GM21381 (cell line): ENCODE results near the gene NACC2.

Source experiments
- ATAC-seq: cut with Tn5 transposase; IDR thresholded peaks from one replicate; pipeline ENCODE4 v1.9.1; 2021; ENCODE audit warnings: mild to moderate bottlenecking, moderate library complexity; ENCODE audit not compliant: unreplicated experiment

The NACC2 gene

GRCh38 chr9:136093995-136094881 lies 851 bp downstream of the NACC2 start:
- ATAC-seq: no peak

- no peak for ATAC-seq
Observed at GRCh38 chr9:136093346-136093986, 1.6 kb downstream of the NACC2 start.

GRCh38 chr9:136092741-136093140 lies 2.3 kb downstream of the NACC2 start:
- no peak for ATAC-seq

GRCh38 chr9:136092353-136092650 lies 2.8 kb downstream of the NACC2 start:
- no peak for ATAC-seq

GRCh38 chr9:136091582-136092352 lies 3.3 kb downstream of the NACC2 start:
- ATAC-seq: no peak

- ATAC-seq: no peak
Observed at GRCh38 chr9:136090768-136091581, 4.1 kb downstream of the NACC2 start.

GRCh38 chr9:136090056-136090735 lies 4.9 kb downstream of the NACC2 start:
- ATAC-seq: no peak

GRCh38 chr9:136089697-136090045 lies 5.4 kb downstream of the NACC2 start:
- ATAC-seq: no peak

- no peak for ATAC-seq
Observed at GRCh38 chr9:136088939-136089696, 6.0 kb downstream of the NACC2 start.

- no peak for ATAC-seq
Observed at GRCh38 chr9:136088481-136088938, 6.6 kb downstream of the NACC2 start.

- no peak for ATAC-seq
Observed at GRCh38 chr9:136087741-136088480, 7.2 kb downstream of the NACC2 start.

GRCh38 chr9:136086951-136087740 lies 7.9 kb downstream of the NACC2 start:
- ATAC-seq: no peak

- no peak for ATAC-seq
Observed at GRCh38 chr9:136086213-136086881, 8.7 kb downstream of the NACC2 start.

- no peak for ATAC-seq
Observed at GRCh38 chr9:136085815-136086212, 9.3 kb downstream of the NACC2 start.

- no peak for ATAC-seq
Observed at GRCh38 chr9:136084063-136084944, 10.8 kb downstream of the NACC2 start.

- ATAC-seq: no peak
Observed at GRCh38 chr9:136083558-136084062, 11.5 kb downstream of the NACC2 start.
